OCI-LY1 (cell line): ENCODE results near the gene DMRTB1.

Experiments used
- H2AFZ ChIP-seq: fragments of 200-600 bp; sonication (generic), shearing (Covaris generic); 2 replicates; pipeline ENCODE4 v1.6.0; 2014; ENCODE audit warnings: antibody characterized with exemption, mild to moderate bottlenecking, low read length
- H3F3A ChIP-seq: fragments of 200-600 bp; sonication (generic), shearing (Covaris generic); 2 replicates; pipeline ENCODE4 v1.6.0; 2014; ENCODE audit warnings: mild to moderate bottlenecking, antibody characterized with exemption, low read length, moderate library complexity; ENCODE audit not compliant: insufficient read depth
- H3K27ac ChIP-seq: fragments of 200-600 bp; sonication (generic); 2 replicates; pipeline ENCODE4 v1.5.1; 2014; ENCODE audit warnings: low read length, mixed run types, mild to moderate bottlenecking, low read depth; ENCODE audit not compliant: poor library complexity, severe bottlenecking
- H3K27me3 ChIP-seq: fragments of 200-600 bp; sonication (generic); 2 replicates; pipeline ENCODE4 v1.6.0; 2014; ENCODE audit warnings: antibody characterized with exemption, mild to moderate bottlenecking, low read length, moderate library complexity; ENCODE audit not compliant: insufficient read depth
- H3K36me3 ChIP-seq: fragments of 200-600 bp; sonication (generic); 2 replicates; pipeline ENCODE4 v1.6.1; 2014; ENCODE audit warnings: mild to moderate bottlenecking, antibody characterized with exemption, low read length, moderate library complexity, mixed read lengths; ENCODE audit not compliant: insufficient read depth
- H3K4me1 ChIP-seq: fragments of 200-600 bp; sonication (generic); 2 replicates; pipeline ENCODE4 v1.5.1; 2014; ENCODE audit warnings: mild to moderate bottlenecking, low read length, moderate library complexity; ENCODE audit not compliant: insufficient read depth, severe bottlenecking
- H3K4me2 ChIP-seq: fragments of 200-600 bp; sonication (generic), shearing (Covaris generic); 2 replicates; pipeline ENCODE4 v1.6.1; 2014; ENCODE audit warnings: low read length
- H3K4me3 ChIP-seq: fragments of 200-600 bp; sonication (generic); 2 replicates; pipeline ENCODE4 v1.5.1; 2014; ENCODE audit warnings: low read length, low read depth, mild to moderate bottlenecking, mixed read lengths; ENCODE audit not compliant: poor library complexity, severe bottlenecking
- H3K79me2 ChIP-seq: fragments of 200-600 bp; shearing (Covaris generic); 2 replicates; pipeline ENCODE4 v1.6.1; 2016; ENCODE audit warnings: mixed run types, low read length, mixed read lengths; ENCODE audit not compliant: insufficient read depth
- H3K9ac ChIP-seq: fragments of 200-600 bp; sonication (generic), shearing (Covaris generic); 2 replicates; pipeline ENCODE4 v1.6.1; 2014; ENCODE audit warnings: mild to moderate bottlenecking, low read length, mixed read lengths
- H3K9me2 ChIP-seq: fragments of 200-600 bp; sonication (generic), shearing (Covaris generic); 2 replicates; pipeline ENCODE4 v1.6.1; 2014; ENCODE audit warnings: low read depth, mild to moderate bottlenecking, low read length, mixed read lengths
- H3K9me3 ChIP-seq: fragments of 200-600 bp; shearing (Covaris generic); 2 replicates; pipeline ENCODE4 v1.6.1; 2014; ENCODE audit warnings: low read length, mixed read lengths
- H4K20me1 ChIP-seq: fragments of 200-600 bp; sonication (generic), shearing (Covaris generic); 2 replicates; pipeline ENCODE4 v1.6.0; 2016; ENCODE audit warnings: mild to moderate bottlenecking, low read length; ENCODE audit not compliant: insufficient read depth
- EZH2 ChIP-seq: fragments of 200-600 bp; sonication (generic), shearing (Covaris generic); IDR thresholded peaks from 2 replicates; pipeline ENCODE4 v1.8.0; 2017; ENCODE audit warnings: borderline replicate concordance, mixed run types, mild to moderate bottlenecking, antibody characterized with exemption, low read length, moderate library complexity, mixed read lengths
- TF ChIP-seq, protein P1 (sequence below): fragments of 200-600 bp; sonication (generic), shearing (Covaris generic); IDR thresholded peaks from 2 replicates; pipeline ENCODE4 v1.5.1; 2017; ENCODE audit warnings: mild to moderate bottlenecking, antibody characterized with exemption, low read length, moderate library complexity, mixed read lengths

DMRTB1 gene

DNA sequence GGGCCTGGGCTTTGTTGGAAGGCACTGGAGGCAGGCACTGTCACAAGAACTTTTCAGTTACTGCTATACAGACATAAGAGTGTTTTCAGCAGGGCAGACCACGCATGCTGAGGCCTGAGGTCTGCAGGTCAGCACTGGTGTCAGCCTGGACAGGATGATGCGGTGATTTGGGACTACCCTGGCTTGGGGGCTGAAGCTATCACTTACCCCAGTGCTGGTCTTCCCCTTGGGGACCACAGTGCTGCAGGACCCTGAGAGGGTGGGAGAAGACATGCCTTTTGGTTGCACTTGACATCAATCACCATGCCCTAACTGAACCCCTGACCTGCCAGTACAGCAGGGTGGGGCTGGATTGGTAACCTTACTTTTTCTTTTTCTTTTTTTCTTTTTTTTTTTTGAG, 9.2 kb downstream of the DMRTB1 start:
- Histone ChIP-seq H4K20me1 (no peaks in the 10 kb centered on the region), H3K9ac (no peak overlapping the region)
- TF ChIP-seq, protein P1, sequence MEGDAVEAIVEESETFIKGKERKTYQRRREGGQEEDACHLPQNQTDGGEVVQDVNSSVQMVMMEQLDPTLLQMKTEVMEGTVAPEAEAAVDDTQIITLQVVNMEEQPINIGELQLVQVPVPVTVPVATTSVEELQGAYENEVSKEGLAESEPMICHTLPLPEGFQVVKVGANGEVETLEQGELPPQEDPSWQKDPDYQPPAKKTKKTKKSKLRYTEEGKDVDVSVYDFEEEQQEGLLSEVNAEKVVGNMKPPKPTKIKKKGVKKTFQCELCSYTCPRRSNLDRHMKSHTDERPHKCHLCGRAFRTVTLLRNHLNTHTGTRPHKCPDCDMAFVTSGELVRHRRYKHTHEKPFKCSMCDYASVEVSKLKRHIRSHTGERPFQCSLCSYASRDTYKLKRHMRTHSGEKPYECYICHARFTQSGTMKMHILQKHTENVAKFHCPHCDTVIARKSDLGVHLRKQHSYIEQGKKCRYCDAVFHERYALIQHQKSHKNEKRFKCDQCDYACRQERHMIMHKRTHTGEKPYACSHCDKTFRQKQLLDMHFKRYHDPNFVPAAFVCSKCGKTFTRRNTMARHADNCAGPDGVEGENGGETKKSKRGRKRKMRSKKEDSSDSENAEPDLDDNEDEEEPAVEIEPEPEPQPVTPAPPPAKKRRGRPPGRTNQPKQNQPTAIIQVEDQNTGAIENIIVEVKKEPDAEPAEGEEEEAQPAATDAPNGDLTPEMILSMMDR = no peak
- TF ChIP-seq EZH2 = no peak

DNA sequence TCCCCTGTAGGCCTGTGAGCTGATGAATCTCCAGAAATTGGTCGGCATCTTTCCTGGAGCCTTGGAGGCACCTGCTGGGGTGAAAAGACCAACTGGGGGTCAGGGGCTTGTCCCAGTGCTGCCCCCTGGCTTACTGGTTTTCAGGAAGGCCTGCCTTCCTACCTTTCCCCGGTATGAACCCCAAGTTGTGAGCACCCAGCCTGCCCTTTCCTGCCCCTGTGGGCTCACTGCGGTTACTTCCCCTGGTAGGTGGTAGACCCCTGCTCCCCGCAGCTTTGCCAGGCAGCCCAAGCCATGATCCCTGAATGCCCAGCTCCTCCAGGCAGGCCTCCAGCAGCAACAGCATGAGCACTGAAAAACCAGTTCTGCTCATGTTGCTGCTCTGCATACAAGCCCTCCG, 10.2 kb downstream of the DMRTB1 start:
- Histone ChIP-seq H3K9me3 (no peaks in the 10 kb centered on the region), H4K20me1 (no peaks in the 10 kb centered on the region), H2AFZ (no peak overlapping the region), H3K36me3 (no peaks in the 10 kb centered on the region), H3K79me2 (no peaks in the 10 kb centered on the region), H3K9ac (no peak overlapping the region), H3K27me3 (no peaks in the 10 kb centered on the region), H3F3A (no peaks in the 10 kb centered on the region), H3K4me3 (no peak overlapping the region), H3K9me2 (no peaks in the 10 kb centered on the region), H3K4me1 (no peaks in the 10 kb centered on the region), H3K4me2 (no peak overlapping the region), H3K27ac (no peak overlapping the region)
- TF ChIP-seq, protein P1 = no peak
- no peak for TF ChIP-seq EZH2

More for the DNA sequence above, 9.2 kb downstream of the DMRTB1 start:
- Histone ChIP-seq H3F3A (no peaks in the 10 kb centered on the region), H3K9me3 (no peaks in the 10 kb centered on the region), H3K27ac (no peak overlapping the region), H2AFZ (no peak overlapping the region), H3K4me2 (no peak overlapping the region), H3K36me3 (no peaks in the 10 kb centered on the region), H3K79me2 (no peaks in the 10 kb centered on the region), H3K27me3 (no peaks in the 10 kb centered on the region), H3K9me2 (no peaks in the 10 kb centered on the region), H3K4me3 (no peak overlapping the region), H3K4me1 (no peaks in the 10 kb centered on the region)

DNA sequence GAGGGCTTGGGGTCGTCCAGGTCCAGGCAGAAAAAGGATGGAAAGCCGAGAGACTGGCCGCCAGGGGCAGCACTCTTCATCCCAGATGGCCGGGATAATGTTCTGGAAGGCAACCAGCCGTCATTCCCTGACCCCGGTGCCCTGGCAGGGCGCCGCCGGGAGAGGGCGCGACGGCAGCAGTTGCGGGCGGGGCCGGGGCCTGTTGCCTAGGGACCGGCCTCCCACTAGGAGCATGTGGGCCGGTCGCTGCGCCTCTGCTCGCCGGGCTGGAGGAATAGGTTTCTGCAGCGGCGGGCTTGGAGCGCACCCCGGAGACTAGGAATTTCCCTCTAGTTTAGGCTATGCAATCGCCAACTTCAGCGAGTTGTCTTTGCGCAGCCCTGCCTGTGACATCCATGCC, 11.0 kb downstream of the DMRTB1 start:
- Histone ChIP-seq H3K79me2 (no peaks in the 10 kb centered on the region), H3K9ac (no peak overlapping the region), H3K4me3 (no peak overlapping the region), H3K4me2 (no peak overlapping the region), H3K27ac (no peak overlapping the region), H2AFZ (no peak overlapping the region), H4K20me1 (no peaks in the 10 kb centered on the region), H3K4me1 (no peaks in the 10 kb centered on the region), H3K27me3 (no peaks in the 10 kb centered on the region), H3K36me3 (no peaks in the 10 kb centered on the region), H3K9me2 (no peaks in the 10 kb centered on the region), H3F3A (no peaks in the 10 kb centered on the region), H3K9me3 (no peaks in the 10 kb centered on the region)
- no peak for TF ChIP-seq EZH2
- TF ChIP-seq, protein P1 = no peak
